ENCODE results near the gene CIAO3.
A peak's percentile ranks its signal among the peaks of the same experiment; 100 is the strongest.

The CIAO3 gene

GRCh38 chr16:704552-705380 lies 36.0 kb downstream of the CIAO3 start:
- Histone ChIP-seq H3K36me3 (no peaks in the 10 kb centered on the region), H3K27me3 (peaks cover 100% of the 10 kb centered on the region in 11 experiments), H3K9me3 (replicated peaks in 1 of 11) (no peaks in the 10 kb centered on the region), H3K4me1 (peaks cover 0 to 29% (median 15%) of the 10 kb centered on the region in 10 experiments; a peak in 16 of 20 replicates), H4K20me1 (peaks cover 0 to 98% (median 76%) of the 10 kb centered on the region in 11 experiments; a peak in 18 of 22 replicates), H3K4me2 (peak overlapping the region in 7 of 11 experiments; percentile 3 to 88 (median 39); a peak in 9 of 22 replicates), H3K27ac (no peak overlapping the region), H3K4me3 (peak overlapping the region in 3 of 10 experiments; percentile 24 to 62 (median 31); a peak in 3 of 20 replicates), H3K9ac (no peak overlapping the region)
- no peak for TF ChIP-seq Cebpa-rat (IDR thresholded peaks at IDR 0.05)

DNA sequence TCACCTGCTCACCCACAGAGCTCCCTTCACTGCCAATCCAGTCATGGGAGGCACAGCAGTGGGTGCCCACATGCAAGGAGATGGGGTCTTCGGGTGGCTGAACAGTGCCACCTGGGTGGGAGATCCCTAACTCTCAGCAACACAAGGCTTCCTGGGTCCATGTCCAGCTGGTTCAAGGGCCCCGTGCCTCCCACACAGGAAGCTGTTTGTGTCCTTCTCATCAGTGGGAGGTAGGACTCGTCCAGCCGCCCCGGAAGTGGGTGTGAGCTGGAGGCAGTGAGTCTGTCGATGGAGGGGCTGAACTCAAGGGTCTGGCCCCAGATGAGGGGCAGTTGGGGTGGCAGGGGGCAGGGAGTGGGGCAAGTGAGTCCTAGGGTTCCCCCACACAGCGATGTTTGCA lies 36.8 kb downstream of the CIAO3 start:
- Histone ChIP-seq H3K27me3 (peaks cover 100% of the 10 kb centered on the region in 11 experiments), H4K20me1 (peaks cover 0 to 96% (median 73%) of the 10 kb centered on the region in 11 experiments; a peak in 17 of 22 replicates), H3K36me3 (no peaks in the 10 kb centered on the region), H3K4me3 (no peak overlapping the region), H3K9me3 (replicated peaks in 1 of 11) (no peaks in the 10 kb centered on the region), H3K4me2 (no peak overlapping the region), H3K4me1 (peaks cover 0 to 23% (median 11%) of the 10 kb centered on the region in 10 experiments; a peak in 15 of 20 replicates), H3K9ac (no peak overlapping the region), H3K27ac (no peak overlapping the region)
- no peak for TF ChIP-seq Cebpa-rat (IDR thresholded peaks at IDR 0.05)

- Histone ChIP-seq H3K4me2 (no peak overlapping the region), H3K36me3 (no peaks in the 10 kb centered on the region), H3K27ac (no peak overlapping the region), H4K20me1 (peaks cover 0 to 96% (median 69%) of the 10 kb centered on the region in 11 experiments; a peak in 17 of 22 replicates), H3K27me3 (peaks cover 100% of the 10 kb centered on the region in 11 experiments), H3K9me3 (replicated peaks in 1 of 11) (no peaks in the 10 kb centered on the region), H3K9ac (no peak overlapping the region), H3K4me1 (peaks cover 0 to 23% (median 11%) of the 10 kb centered on the region in 10 experiments; a peak in 15 of 20 replicates), H3K4me3 (no peak overlapping the region)
- no peak for TF ChIP-seq Cebpa-rat (IDR thresholded peaks at IDR 0.05)
Observed at GRCh38 chr16:703406-703805, 37.4 kb downstream of the CIAO3 start.

GRCh38 chr16:702341-702740 lies 38.5 kb downstream of the CIAO3 start:
- Histone ChIP-seq H3K4me1 (peaks cover 0 to 23% (median 11%) of the 10 kb centered on the region in 10 experiments; a peak in 15 of 20 replicates), H3K36me3 (no peaks in the 10 kb centered on the region), H4K20me1 (peaks cover 0 to 91% (median 61%) of the 10 kb centered on the region in 11 experiments; a peak in 17 of 22 replicates), H3K9me3 (replicated peaks in 1 of 11) (no peaks in the 10 kb centered on the region), H3K9ac (no peak overlapping the region), H3K4me2 (no peak overlapping the region), H3K27ac (no peak overlapping the region), H3K4me3 (no peak overlapping the region), H3K27me3 (peaks cover 100% of the 10 kb centered on the region in 11 experiments)
- TF ChIP-seq Cebpa-rat (IDR thresholded peaks at IDR 0.05): no peak

DNA sequence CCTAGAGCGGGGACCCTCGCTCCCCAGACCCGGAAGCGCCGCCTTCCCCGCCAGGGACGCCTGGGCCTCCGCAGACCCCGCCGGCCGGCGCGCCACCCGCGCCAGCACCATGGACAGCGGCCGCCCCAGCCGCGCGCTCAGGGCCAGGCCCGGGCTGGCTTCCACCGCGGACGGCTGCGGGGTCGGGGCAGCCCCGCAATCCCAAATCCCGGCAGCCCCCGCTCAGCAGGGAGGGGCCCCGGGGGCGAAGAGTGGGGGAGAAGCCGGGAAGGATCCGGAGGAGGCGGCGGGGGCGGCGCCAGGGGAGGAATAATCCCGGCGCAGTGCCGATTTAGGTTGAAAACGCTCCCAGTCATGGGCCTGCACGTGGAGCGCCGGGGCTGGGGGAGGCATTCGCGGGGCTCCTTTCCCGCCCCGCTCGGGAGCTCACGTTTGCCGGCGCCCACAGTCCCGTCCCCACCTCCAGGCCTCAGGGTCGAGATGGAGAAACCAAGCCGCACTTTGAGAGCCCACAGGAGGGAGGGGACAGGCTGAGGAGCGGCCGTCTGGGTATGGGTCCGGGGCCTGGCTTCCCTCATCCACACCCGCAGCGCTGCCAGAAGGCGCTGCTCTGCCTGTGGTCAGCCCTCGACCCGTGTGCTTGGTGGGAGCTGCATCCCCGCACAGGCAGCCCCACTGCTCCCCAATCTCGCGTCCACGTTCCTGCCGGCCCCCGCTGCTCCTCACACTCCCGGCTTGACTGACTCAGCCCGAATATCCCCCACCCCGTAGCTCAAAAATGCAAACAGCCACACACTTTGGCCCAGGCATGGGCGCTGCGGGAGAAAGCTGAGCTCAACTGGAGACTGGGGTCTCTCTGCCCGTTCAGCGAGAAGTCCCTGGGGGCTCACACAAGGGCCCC lies 39.9 kb downstream of the CIAO3 start:
- Histone ChIP-seq H3K36me3 (no peaks in the 10 kb centered on the region), H3K4me2 (no peak overlapping the region), H4K20me1 (peaks cover 0 to 79% (median 49%) of the 10 kb centered on the region in 11 experiments; a peak in 17 of 22 replicates), H3K9me3 (replicated peaks in 1 of 11) (no peaks in the 10 kb centered on the region), H3K4me1 (peaks cover under 1 to 15% (median 7%) of the 10 kb centered on the region in 10 experiments; a peak in 19 of 20 replicates), H3K4me3 (no peak overlapping the region), H3K9ac (no peak overlapping the region), H3K27me3 (peaks cover 97 to 100% (median 100%) of the 10 kb centered on the region in 11 experiments), H3K27ac (no peak overlapping the region)
- no peak for TF ChIP-seq Cebpa-rat (IDR thresholded peaks at IDR 0.05)

- Histone ChIP-seq H3K27ac (no peak overlapping the region), H3K36me3 (no peaks in the 10 kb centered on the region), H3K4me3 (no peak overlapping the region), H3K27me3 (peaks cover 97 to 100% (median 99%) of the 10 kb centered on the region in 11 experiments), H3K4me2 (no peak overlapping the region), H4K20me1 (peaks cover 0 to 76% (median 47%) of the 10 kb centered on the region in 11 experiments; a peak in 17 of 22 replicates), H3K9me3 (replicated peaks in 1 of 11) (no peaks in the 10 kb centered on the region), H3K4me1 (peaks cover 17 to 22% (median 20%) of the 10 kb centered on the region in 10 experiments), H3K9ac (no peak overlapping the region)
- no peak for TF ChIP-seq Cebpa-rat (IDR thresholded peaks at IDR 0.05)
Observed at GRCh38 chr16:698911-699671, 41.7 kb downstream of the CIAO3 start.

DNA sequence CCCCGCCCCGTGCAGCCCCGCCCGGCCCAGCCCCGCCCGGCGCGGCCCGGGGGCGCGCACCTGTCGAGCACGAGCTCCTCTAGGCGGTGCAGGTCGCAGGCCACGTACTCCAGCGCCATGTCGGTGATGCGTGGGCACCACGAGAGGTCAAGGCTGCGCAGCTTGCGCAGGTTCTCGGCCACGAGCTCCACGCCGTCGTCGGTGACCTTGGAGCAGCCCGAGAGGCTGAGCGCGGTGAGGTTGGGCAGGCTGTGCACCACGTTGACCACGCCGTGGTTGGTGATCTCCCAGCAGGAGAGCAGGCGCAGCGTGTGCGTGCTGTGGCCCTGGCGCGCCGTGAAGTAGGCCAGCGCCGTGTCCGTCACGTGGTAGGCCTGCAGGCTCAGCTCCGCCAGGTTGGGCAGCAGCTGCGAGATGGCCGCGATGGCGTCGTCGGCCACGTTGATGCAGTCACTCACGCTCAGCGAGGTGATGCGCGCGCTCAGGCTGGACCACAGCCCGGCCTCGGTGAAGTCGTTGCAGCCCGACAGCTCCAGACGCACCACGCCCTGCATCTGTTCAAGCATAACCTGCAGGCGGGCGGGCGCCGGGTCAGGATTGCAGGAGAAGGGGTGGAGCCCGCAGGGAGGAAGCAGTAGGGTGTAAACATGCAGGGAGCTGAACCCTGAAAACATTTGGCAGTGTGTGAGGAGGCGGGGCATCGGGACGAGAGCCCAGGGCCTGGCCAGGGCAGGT lies 45.3 kb downstream of the CIAO3 start:
- Histone ChIP-seq H3K36me3 (no peaks in the 10 kb centered on the region), H3K9me3 (replicated peaks in 1 of 11) (no peaks in the 10 kb centered on the region), H3K27me3 (peaks cover 92 to 98% (median 97%) of the 10 kb centered on the region in 11 experiments), H3K9ac (no peak overlapping the region), H3K4me3 (peak overlapping the region; percentile 40 to 67 (median 52)), H3K27ac (no peak overlapping the region), H3K4me2 (peak overlapping the region; percentile 81 to 99 (median 95)), H4K20me1 (peaks cover 0 to 50% (median 24%) of the 10 kb centered on the region in 11 experiments; a peak in 14 of 22 replicates), H3K4me1 (peaks cover 23 to 33% (median 30%) of the 10 kb centered on the region in 10 experiments)
- TF ChIP-seq Cebpa-rat (IDR thresholded peaks at IDR 0.05): no peak
